Tibial nerve (tissue), 4 donors: Measurements from ENCODE around the gene HRNR. TPM values are rescaled to one million over a fixed set of nuclear protein-coding genes. Genes with fewer than 3 reads are reported as not detected.
"Not testable (repeated sequence)": the region's sequence is repeated elsewhere in the genome, so short reads cannot be mapped to it uniquely, and the experiment has no call there.

Source experiments
- DNase-seq, 2 donors: peaks; one replicate each; pipeline ENCODE4 v3.0.0-alpha.2; 2019; ENCODE audit warnings: low spot score in 2 of 2
- H3K27ac ChIP-seq, 4 donors: fragments of 200-600 bp; sonication (generic) in 3 of 4; one replicate each; pipeline ENCODE4 v1.5.1; 2017 to 2019; ENCODE audit warnings: mild to moderate bottlenecking in 1 of 4
- H3K27me3 ChIP-seq, 2 donors: fragments of 200-600 bp; sonication (generic) in 1 of 2; one replicate each; pipeline versions ENCODE4 v1.5.1 to v1.6.0; 2017 to 2019
- H3K36me3 ChIP-seq, 3 donors: fragments of 200-600 bp; sonication (generic); one replicate each; pipeline ENCODE4 v1.5.1; 2018 to 2019
- H3K4me1 ChIP-seq, 4 donors: fragments of 200-600 bp; sonication (generic) in 3 of 4; one replicate each; pipeline ENCODE4 v1.5.1; 2017 to 2019
- H3K4me3 ChIP-seq, 4 donors: fragments of 200-600 bp; sonication (generic) in 3 of 4; one replicate each; pipeline ENCODE4 v1.5.1; 2017 to 2019; ENCODE audit warnings: mild to moderate bottlenecking in 1 of 4, moderate library complexity in 1 of 4
- H3K9me3 ChIP-seq, 4 donors: fragments of 200-600 bp; sonication (generic) in 3 of 4; one replicate each; pipeline ENCODE4 v1.5.1; 2017 to 2019
- EP300 ChIP-seq, 2 donors: sonication (generic); formaldehyde crosslinking; IDR thresholded peaks; one replicate each; pipeline ENCODE4 v1.6.1; 2017; ENCODE audit warnings: antibody characterized with exemption in 2 of 2, mild to moderate bottlenecking in 1 of 2
- POLR2A ChIP-seq, 2 donors: fragments of 450-650 bp; IDR thresholded peaks; one replicate each; pipeline ENCODE4 v1.6.1; 2017; ENCODE audit warnings: antibody characterized with exemption in 2 of 2, mild to moderate bottlenecking in 2 of 2, moderate library complexity in 2 of 2
- WGBS, 2 donors: methylation state at CpG; one replicate each; pipeline ENCODE4 v1.1.5; 2018; 5-methylcytosine and 5-hydroxymethylcytosine counted together
- total RNA-seq, 4 donors: library from RNA; depleted of rRNA; stranded (reverse); fragments of >200 nt; gene quantifications; one replicate each; pipeline ENCODE4 v1.1.0, GENCODE V29; 2016
- TF ChIP-seq, protein P1 (sequence below), 5 experiments: fragments of 200-600 bp in 3 of 5; fragments of 450-650 bp in 2 of 5; sonication (generic) in 3 of 5; IDR thresholded peaks; one replicate each; pipeline ENCODE4 v1.5.1; 2016 to 2019; ENCODE audit warnings: antibody characterized with exemption in 5 of 5, mild to moderate bottlenecking in 3 of 5, moderate library complexity in 2 of 5

Gene HRNR
- not detected for total RNA-seq

DNA sequence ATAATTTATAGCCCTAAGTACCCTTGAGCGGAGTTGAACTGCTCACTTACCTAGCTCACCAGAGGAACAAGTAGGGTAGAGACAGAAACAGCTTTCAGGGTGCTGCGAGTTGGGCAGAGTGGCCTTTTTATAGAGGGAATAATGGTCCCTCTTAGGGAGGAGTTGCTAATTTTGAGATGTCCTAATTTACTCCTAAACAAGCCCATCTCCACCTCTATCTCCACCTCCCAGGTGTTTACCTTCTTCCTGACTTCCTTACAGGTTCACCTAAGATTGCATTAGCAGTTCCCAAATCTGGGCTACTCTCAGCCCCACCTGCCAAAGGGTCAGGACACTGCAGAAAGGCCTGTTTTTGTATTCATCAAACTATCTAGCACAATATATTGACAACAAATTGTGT lies at the start of gene HRNR:
Gene HRNR (minus strand): TSS at position 101 of the 400 bp plus-strand sequence. CDS start 940 bp downstream, outside the sequence.
- 82 to 84% methylated on average over 2 of the region's 2 CpGs for WGBS, 2 donors
- Histone ChIP-seq H3K9me3 (peaks cover 0 to 12% (median 0%) of the 10 kb centered on the region in 4 donors), H3K4me1 (no peaks in the 10 kb centered on the region), H3K27ac (no peak within 1 kb of the TSS), H3K36me3 (peaks cover 0 to 6% (median 0%) of the 10 kb centered on the region in 3 donors), H3K4me3 (no peak within 1 kb of the TSS), H3K27me3 (no peaks in the 10 kb centered on the region)
- DNase-seq, result no peak
- TF ChIP-seq, protein P1, sequence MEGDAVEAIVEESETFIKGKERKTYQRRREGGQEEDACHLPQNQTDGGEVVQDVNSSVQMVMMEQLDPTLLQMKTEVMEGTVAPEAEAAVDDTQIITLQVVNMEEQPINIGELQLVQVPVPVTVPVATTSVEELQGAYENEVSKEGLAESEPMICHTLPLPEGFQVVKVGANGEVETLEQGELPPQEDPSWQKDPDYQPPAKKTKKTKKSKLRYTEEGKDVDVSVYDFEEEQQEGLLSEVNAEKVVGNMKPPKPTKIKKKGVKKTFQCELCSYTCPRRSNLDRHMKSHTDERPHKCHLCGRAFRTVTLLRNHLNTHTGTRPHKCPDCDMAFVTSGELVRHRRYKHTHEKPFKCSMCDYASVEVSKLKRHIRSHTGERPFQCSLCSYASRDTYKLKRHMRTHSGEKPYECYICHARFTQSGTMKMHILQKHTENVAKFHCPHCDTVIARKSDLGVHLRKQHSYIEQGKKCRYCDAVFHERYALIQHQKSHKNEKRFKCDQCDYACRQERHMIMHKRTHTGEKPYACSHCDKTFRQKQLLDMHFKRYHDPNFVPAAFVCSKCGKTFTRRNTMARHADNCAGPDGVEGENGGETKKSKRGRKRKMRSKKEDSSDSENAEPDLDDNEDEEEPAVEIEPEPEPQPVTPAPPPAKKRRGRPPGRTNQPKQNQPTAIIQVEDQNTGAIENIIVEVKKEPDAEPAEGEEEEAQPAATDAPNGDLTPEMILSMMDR (IDR thresholded peaks at IDR 0.05), result no peak
- TF ChIP-seq POLR2A (IDR thresholded peaks at IDR 0.05) (no peak), EP300 (IDR thresholded peaks at IDR 0.05) (no peak)

DNA sequence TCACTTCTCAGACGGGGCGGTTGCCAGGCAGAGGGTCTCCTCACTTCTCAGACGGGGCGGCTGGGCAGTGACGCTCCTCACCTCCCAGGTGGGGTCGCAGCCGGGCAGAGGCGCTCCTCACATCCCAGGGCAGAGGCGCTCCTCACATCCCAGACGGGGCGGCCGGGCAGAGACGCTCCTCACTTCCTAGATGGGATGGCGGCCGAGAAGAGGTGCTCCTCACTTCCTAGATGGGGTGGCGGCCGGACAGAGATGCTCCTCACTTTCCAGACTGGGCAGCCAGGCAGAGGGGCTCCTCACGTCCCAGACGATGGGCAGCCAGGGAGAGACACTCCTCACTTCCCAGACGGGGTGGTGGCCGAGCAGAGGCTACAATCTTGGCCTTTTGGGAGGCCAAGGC lies 32.4 kb upstream of the HRNR start:
- Histone ChIP-seq H3K9me3 (peaks cover 0 to 33% (median 2%) of the 10 kb centered on the region in 4 donors), H3K36me3 (peaks cover 0 to 51% (median 0%) of the 10 kb centered on the region in 3 donors)
- WGBS, 2 donors, result 89% methylated on average over 10 to 14 of the region's 21 CpGs

DNA sequence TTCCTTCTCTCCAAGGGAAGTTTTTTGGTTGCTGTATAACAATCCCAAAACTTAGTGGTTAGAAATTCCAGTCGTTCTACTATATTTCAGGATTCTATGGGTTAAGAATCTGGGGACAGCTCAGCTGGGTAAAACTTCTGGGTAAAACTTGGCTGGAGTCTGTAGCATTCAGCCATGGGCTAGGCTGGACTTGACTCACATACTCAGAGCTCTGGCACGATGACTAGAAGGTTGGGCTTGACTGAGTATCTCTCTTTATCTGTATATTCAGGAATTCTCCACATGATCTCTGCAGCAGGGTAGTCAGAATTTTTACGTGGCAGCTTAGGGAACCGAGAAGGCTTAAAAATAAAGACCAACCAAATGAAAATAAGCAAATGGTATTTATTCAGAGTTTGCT lies 28.2 kb upstream of the HRNR start:
- DNase-seq, result no peak
- Histone ChIP-seq H3K27ac (no peak overlapping the region), H3K4me3 (no peak overlapping the region), H3K9me3 (peaks cover 0 to 7% (median 0%) of the 10 kb centered on the region in 4 donors), H3K36me3 (peaks cover 0 to 28% (median 0%) of the 10 kb centered on the region in 3 donors), H3K4me1 (no peaks in the 10 kb centered on the region), H3K27me3 (no peaks in the 10 kb centered on the region)
- TF ChIP-seq EP300 (IDR thresholded peaks at IDR 0.05) (no peak), POLR2A (IDR thresholded peaks at IDR 0.05) (no peak)
- TF ChIP-seq, protein P1 (IDR thresholded peaks at IDR 0.05), result no peak
- 69 to 85% methylated on average over 4 of the region's 4 CpGs for WGBS, 2 donors

More for the DNA sequence above, 32.4 kb upstream of the HRNR start:
- H3K4me1 ChIP-seq, DNase-seq, H3K27ac ChIP-seq, H3K27me3 ChIP-seq, H3K4me3 ChIP-seq: not testable (repeated sequence)

DNA sequence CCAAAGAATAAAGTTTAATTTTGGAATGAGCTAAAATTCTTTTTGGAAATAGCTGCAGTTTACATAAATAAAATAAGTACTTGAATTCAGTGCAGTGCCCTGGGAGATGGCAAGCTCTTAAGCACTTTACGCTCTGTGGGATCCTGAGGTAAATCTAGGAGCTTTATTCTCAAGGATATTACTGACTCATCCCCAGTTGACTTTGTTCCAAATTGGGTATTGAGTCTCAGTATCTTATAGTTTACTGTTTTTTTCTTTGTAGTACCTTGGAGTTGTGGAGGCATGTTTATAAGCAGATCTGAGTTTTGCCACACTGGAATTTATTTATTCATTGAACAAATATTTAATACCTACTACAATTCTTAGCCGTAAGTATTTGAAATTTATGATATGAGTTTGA lies 27.4 kb upstream of the HRNR start:
- 41 to 73% methylated on average over 2 of the region's 2 CpGs for WGBS, 2 donors
- TF ChIP-seq, protein P1 (IDR thresholded peaks at IDR 0.05), result no peak

DNA sequence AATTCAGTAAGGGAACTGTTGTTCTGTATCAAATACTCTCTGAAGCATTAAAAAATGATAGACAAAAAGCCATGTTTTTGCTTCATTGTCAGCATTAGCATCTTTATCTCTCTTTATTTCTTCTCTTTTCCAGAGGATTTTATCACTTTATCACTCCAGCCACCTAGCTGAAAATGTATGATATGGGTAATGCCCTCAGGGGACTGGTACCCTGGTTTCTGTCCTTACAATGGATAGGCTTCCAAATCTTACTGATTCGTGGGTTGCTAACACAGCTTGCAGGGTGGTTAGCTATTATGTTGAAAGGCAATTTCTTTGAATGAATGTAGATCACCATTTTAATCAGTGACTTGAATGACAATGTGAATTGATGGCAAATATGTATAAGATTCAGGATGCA lies 23.3 kb upstream of the HRNR start:
- H3K27ac ChIP-seq, result no peak overlapping the region
- no peaks in the 10 kb centered on the region for H3K9me3 ChIP-seq
- 42 to 70% methylated on average over 1 of the region's 1 CpG for WGBS, 2 donors
- H3K36me3 ChIP-seq, result peaks cover 0 to 5% (median 0%) of the 10 kb centered on the region in 3 donors
- no peak for DNase-seq
- no peaks in the 10 kb centered on the region for H3K4me1 ChIP-seq
- no peaks in the 10 kb centered on the region for H3K27me3 ChIP-seq
- no peak overlapping the region for H3K4me3 ChIP-seq
- TF ChIP-seq, protein P1 (IDR thresholded peaks at IDR 0.05), result no peak
- TF ChIP-seq EP300 (IDR thresholded peaks at IDR 0.05) (no peak), POLR2A (IDR thresholded peaks at IDR 0.05) (no peak)

More for the DNA sequence above, 27.4 kb upstream of the HRNR start:
- DNase-seq, result no peak
- Histone ChIP-seq H3K4me3 (no peak overlapping the region), H3K36me3 (peaks cover 0 to 22% (median 0%) of the 10 kb centered on the region in 3 donors), H3K9me3 (peaks cover 0 to 1% (median 0%) of the 10 kb centered on the region in 4 donors), H3K4me1 (no peaks in the 10 kb centered on the region), H3K27me3 (no peaks in the 10 kb centered on the region), H3K27ac (no peak overlapping the region)
